Cardiac muscle cell (in vitro differentiated cells and primary cell): ENCODE measurements around the gene LGR6. TPM values are rescaled to one million over a fixed set of nuclear protein-coding genes. Genes with fewer than 3 reads are reported as not detected.

Experiments used
- DNase-seq, 2 donors: peaks; one replicate each; pipeline versions ENCODE4 v3.0.0 to v3.0.0-alpha.2; 2010 to 2017; ENCODE audit warnings: low read depth in 1 of 2, low spot score in 1 of 2
- H3K27ac ChIP-seq: fragments of 200-600 bp; sonication (generic); 2 replicates; pipeline ENCODE4 v1.5.1; 2016
- H3K27me3 ChIP-seq: fragments of 200-600 bp; sonication (generic); 2 replicates; pipeline ENCODE4 v1.6.0; 2016; ENCODE audit warnings: control low read depth
- H3K36me3 ChIP-seq: fragments of 200-600 bp; sonication (generic); 2 replicates; pipeline ENCODE4 v1.5.1; 2016; ENCODE audit warnings: control low read depth
- H3K4me1 ChIP-seq: fragments of 200-600 bp; sonication (generic); 2 replicates; pipeline ENCODE4 v1.8.1; 2017; ENCODE audit warnings: low read depth, mild to moderate bottlenecking, mixed run types
- H3K4me3 ChIP-seq: fragments of 200-600 bp; sonication (generic); 2 replicates; pipeline ENCODE4 v1.5.1; 2016; ENCODE audit warnings: mild to moderate bottlenecking
- H3K9me3 ChIP-seq: fragments of 200-600 bp; sonication (generic); 2 replicates; pipeline ENCODE4 v1.5.1; 2017; ENCODE audit warnings: low read depth, mild to moderate bottlenecking, control low read depth
- CTCF ChIP-seq: IDR thresholded peaks from 2 replicates; pipeline ENCODE4 v1.5.1; 2012; ENCODE audit warnings: low read depth, mild to moderate bottlenecking, low read length
- polyA plus RNA-seq: library from polyadenylated mRNA; unstranded; fragments of >200 nt; fragmentation: Nextera tagmentation; extraction: Ambion mirVana; gene quantifications from 2 replicates; pipeline ENCODE4 v1.2.1, GENCODE V29; 2016
- total RNA-seq: library from RNA; depleted of rRNA; stranded (reverse); fragments of >200 nt; gene quantifications from 2 replicates; pipeline ENCODE4 v1.2.3, GENCODE V29; 2016

LGR6 gene
- total and polyA plus RNA-seq, 2 experiments from 2014 or later = 0.16 TPM; not detected in 1

DNA sequence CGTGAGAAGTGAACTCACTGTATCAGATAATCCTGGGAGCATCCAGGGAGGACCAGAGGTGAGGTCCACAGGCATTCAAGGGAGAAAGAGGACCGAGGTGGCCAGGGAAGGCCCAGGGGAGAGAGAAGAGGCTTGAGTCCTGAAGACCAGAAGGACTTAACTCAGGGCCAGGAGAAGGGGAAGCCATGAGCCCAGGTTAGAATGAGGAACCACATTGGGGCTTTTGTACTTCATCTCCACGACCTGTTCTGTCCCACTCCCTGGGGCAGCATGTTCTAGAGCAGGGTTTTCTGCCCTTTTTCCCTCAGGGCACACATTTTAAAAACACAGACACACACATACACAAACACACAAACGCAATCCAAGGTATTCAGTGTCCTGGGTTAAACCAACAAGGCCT is 8.4 kb downstream of the LGR6 start:
- Histone ChIP-seq H3K4me3 (no peak overlapping the region), H3K36me3 (no peaks in the 10 kb centered on the region), H3K9me3 (no peaks in the 10 kb centered on the region), H3K4me1 (no peaks in the 10 kb centered on the region), H3K27ac (no peak overlapping the region), H3K27me3 (peaks cover 9% of the 10 kb centered on the region)
- no peak for DNase-seq
- TF ChIP-seq CTCF = no peak

DNA sequence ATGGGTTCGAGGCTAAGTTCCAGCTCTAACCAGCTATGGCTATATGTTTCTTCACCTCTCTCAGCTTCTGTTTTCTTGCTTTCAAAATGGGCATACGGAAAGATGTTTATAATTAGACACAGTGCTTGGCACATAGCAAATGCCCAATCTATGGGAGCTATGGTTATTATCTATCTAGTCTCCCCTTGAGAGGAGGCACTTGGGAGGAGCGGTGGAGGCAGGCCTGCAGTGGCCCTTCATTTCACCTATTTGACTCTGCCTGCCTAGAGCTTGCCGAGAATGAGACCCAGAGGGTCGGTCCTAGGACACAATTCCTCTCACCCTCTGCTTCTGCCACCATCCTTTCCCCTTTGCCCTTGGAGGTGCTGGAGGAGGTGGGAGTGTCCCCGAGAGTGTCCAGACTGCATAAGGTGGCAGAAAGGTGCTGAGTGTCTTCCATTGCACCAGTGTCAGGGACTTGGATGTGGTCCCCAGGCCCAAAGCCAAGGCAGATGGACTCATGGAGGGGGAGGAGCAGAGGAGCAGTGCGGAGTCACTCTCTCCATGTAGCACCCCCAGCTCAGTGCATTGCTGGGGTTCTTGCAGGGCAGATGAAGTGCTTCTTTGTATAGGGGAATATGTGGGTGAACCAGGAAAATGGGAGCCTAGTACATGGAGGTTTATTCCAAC is 9.0 kb downstream of the LGR6 start:
- H3K27ac ChIP-seq = no peak overlapping the region
- DNase-seq = no peak
- no peak overlapping the region for H3K4me3 ChIP-seq
- H3K36me3 ChIP-seq = no peaks in the 10 kb centered on the region
- no peaks in the 10 kb centered on the region for H3K9me3 ChIP-seq
- no peaks in the 10 kb centered on the region for H3K4me1 ChIP-seq
- H3K27me3 ChIP-seq = peaks cover 4% of the 10 kb centered on the region
- no peak for TF ChIP-seq CTCF

- no peaks in the 10 kb centered on the region for H3K9me3 ChIP-seq
- H3K4me1 ChIP-seq = no peaks in the 10 kb centered on the region
- H3K4me3 ChIP-seq = no peak overlapping the region
- DNase-seq = no peak
- no peak overlapping the region for H3K27ac ChIP-seq
- H3K27me3 ChIP-seq = no peaks in the 10 kb centered on the region
- no peaks in the 10 kb centered on the region for H3K36me3 ChIP-seq
- TF ChIP-seq CTCF = no peak
Measured at GRCh38 chr1:202203238-202204039, 9.8 kb downstream of the LGR6 start.

DNA sequence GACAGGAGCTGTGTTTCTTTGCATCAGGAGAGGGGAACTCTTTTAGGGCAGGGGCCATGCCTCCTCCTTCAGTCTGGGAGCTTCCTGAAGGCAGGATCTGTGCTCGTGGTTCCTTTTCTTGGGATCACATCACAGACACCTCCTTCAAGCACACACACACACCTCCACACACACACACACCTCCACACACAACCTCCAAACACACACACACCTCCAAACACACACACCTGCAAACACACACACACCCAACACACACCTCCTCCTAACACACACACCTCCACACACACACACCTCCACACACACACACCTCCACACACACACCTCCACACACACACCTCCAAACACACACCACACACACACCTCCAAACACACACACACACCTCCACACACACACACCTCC is 10.5 kb downstream of the LGR6 start:
- no peak for DNase-seq
- H3K4me1 ChIP-seq = no peaks in the 10 kb centered on the region
- H3K4me3 ChIP-seq = no peak overlapping the region
- TF ChIP-seq CTCF = no peak
- no peaks in the 10 kb centered on the region for H3K36me3 ChIP-seq
- no peak overlapping the region for H3K27ac ChIP-seq
- no peaks in the 10 kb centered on the region for H3K27me3 ChIP-seq
- no peaks in the 10 kb centered on the region for H3K9me3 ChIP-seq

- Histone ChIP-seq H3K4me1 (no peaks in the 10 kb centered on the region), H3K27me3 (no peaks in the 10 kb centered on the region), H3K36me3 (no peaks in the 10 kb centered on the region), H3K27ac (no peak overlapping the region), H3K4me3 (no peak overlapping the region), H3K9me3 (no peaks in the 10 kb centered on the region)
- peak in 1 of 2 donors; percentile 21 for DNase-seq
- TF ChIP-seq CTCF = peak; percentile 39
Measured at GRCh38 chr1:202205523-202206190, 12.1 kb downstream of the LGR6 start.
